GM12892 (cell line): ENCODE results near the gene GLB1L3.

Experiments
- POLR2A ChIP-seq: IDR thresholded peaks from 2 replicates; pipeline ENCODE4 v1.6.1; 2011; ENCODE audit warnings: low read depth, low read length, control low read depth
- POLR2AphosphoS5 ChIP-seq: IDR thresholded peaks from 2 replicates; pipeline ENCODE4 v1.6.1; 2011; ENCODE audit warnings: low read depth, low read length, control low read depth

DNA sequence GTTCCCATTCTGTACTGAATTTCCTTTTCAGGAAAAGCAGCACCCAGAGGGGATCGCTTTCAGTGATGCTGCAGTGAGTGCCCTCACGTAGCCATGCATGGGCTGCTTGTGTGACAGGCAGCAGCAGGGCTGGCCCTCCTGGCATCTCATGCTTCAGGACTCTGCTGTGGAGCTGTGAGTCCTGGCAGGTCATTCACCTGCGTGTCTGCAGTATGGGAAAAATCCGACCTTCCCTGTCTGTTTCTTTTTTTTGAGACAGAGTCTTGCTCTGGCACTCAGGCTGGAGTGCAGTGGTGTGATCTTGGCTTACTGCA lies 69.0 kb downstream of the GLB1L3 start:
- TF ChIP-seq POLR2A (no peak), POLR2AphosphoS5 (no peak)
